ENCODE measurements around the gene CCHCR1. TPM values are rescaled to one million over a fixed set of nuclear protein-coding genes. Genes with fewer than 3 reads are reported as not detected.

CCHCR1 gene
- total and polyA plus RNA-seq, 2 of the 8 experiments (the other 6 are each of a cell fraction or from before 2014, with no cell fraction given), result 20.9 to 38.0 TPM

- H2AFZ ChIP-seq (ENCODE audit: low read length), result no peak overlapping the region
- H2BK20ac ChIP-seq (ENCODE audit: low read length), result peak overlapping the region; percentile 23; the same call in 1 of the 2 replicates
- H3K23me2 ChIP-seq (ENCODE audit: low read depth, low read length), result no peaks in the 10 kb centered on the region
- peak overlapping the region; percentile 37; the same call in 1 of the 2 replicates for H2BK5ac ChIP-seq (ENCODE audit: low read depth, low read length)
- ChIA-PET CTCF (ENCODE audit: partially characterized antibody) (interaction anchor here (1.2 kb wide), 1 partner anchor 11 kb away, joined by 3 read pairs; no protein-coding TSS in a partner anchor), POLR2A (ENCODE audit: partially characterized antibody) (interaction anchor here (61.6 to 68.5 kb wide), 2 partner anchors 12 to 33 kb away, joined by 2251 read pairs; partner anchors contain the start of genes CCHCR1, CDSN, POU5F1 and PSORS1C1)
- H3K14ac ChIP-seq (ENCODE audit: insufficient read length), result no peak overlapping the region
- no peak overlapping the region for H3K18ac ChIP-seq (ENCODE audit: extremely low read depth, low read length)
- H3K56ac ChIP-seq (replicated peaks; ENCODE audit: insufficient read length, low read depth, low read length), result no peak overlapping the region
- H3K9ac ChIP-seq (replicated peaks in 1 of 4; ENCODE audit: extremely low read depth in 1 of 4, low read depth in 3 of 4, low read length in 3 of 4), result no peak overlapping the region
- H2BK120ac ChIP-seq (replicated peaks; ENCODE audit: low read depth, low read length), result no peak overlapping the region
- no peaks in the 10 kb centered on the region for H3K27me3 ChIP-seq (replicated peaks in 1 of 4; ENCODE audit: control insufficient read depth in 3 of 4, extremely low read depth in 1 of 4, insufficient read depth in 3 of 4, low read length in 3 of 4)
- peaks cover 0 to 8% of the 10 kb centered on the region in 2 experiments; a peak in 1 of 4 replicates for H3K79me2 ChIP-seq (ENCODE audit: control insufficient read depth in 1 of 2, insufficient read depth in 2 of 2, low read length in 2 of 2)
- DNase-seq (ENCODE audit: low read depth in 1 of 2, low spot score in 2 of 2) (peak in 1 of 2 experiments; percentile 81), FAIRE-seq (no peak)
- H4K20me1 ChIP-seq (replicated peaks in 1 of 2; ENCODE audit: control insufficient read depth in 1 of 2, insufficient read depth in 2 of 2, low read length in 2 of 2), result no peaks in the 10 kb centered on the region
- H3K23ac ChIP-seq (ENCODE audit: insufficient read length), result no peak overlapping the region
- no peak overlapping the region for H3K4me2 ChIP-seq (ENCODE audit: insufficient read depth in 1 of 2, low read depth in 2 of 2, low read length in 2 of 2)
- no peaks in the 10 kb centered on the region for H3K36me3 ChIP-seq (ENCODE audit: control insufficient read depth in 2 of 4, insufficient read depth in 4 of 4, low read length in 3 of 4)
- H3K4ac ChIP-seq (replicated peaks; ENCODE audit: insufficient read length, low read depth, low read length), result no peak overlapping the region
- no peak overlapping the region for H3K4me3 ChIP-seq (ENCODE audit: extremely low read depth in 1 of 4, insufficient read depth in 2 of 4, low read depth in 3 of 4, low read length in 4 of 4)
- no peak overlapping the region for H3K27ac ChIP-seq (ENCODE audit: low read depth, low read length)
- no peaks in the 10 kb centered on the region; a peak in 1 of 4 replicates for H3K9me3 ChIP-seq (ENCODE audit: insufficient read depth in 2 of 2, low read depth in 1 of 2, low read length in 1 of 2)
- peak overlapping the region; percentile 90 for H4K91ac ChIP-seq (replicated peaks; ENCODE audit: insufficient read length, low read length)
- H2BK12ac ChIP-seq (ENCODE audit: low read depth, low read length), result peak overlapping the region; percentile 43; the same call in 1 of the 2 replicates
- H2BK15ac ChIP-seq (ENCODE audit: low read length), result no peak overlapping the region
- 89% methylated on average over 26 of the region's 26 CpGs; no CpG with 5 or more reads in 1 of the 2 experiments for WGBS, 2 experiments (ENCODE audit: extremely low coverage in 1 of 2, insufficient coverage in 1 of 2, insufficient read length in 1 of 2, insufficient replicate concordance in 2 of 2, low coverage in 1 of 2, low lambda C conversion rate in 2 of 2, missing lambda C conversion rate in 1 of 2)
- H2AK5ac ChIP-seq (ENCODE audit: low read depth, low read length), result 0 out of 2 replicates have a peak overlapping the region, but pooled peaks have one; percentile 33
- no peak overlapping the region for H4K5ac ChIP-seq (ENCODE audit: insufficient read length, low read depth, low read length)
- peak overlapping the region; percentile 28; the same call in 1 of the 2 replicates for H4K8ac ChIP-seq (ENCODE audit: extremely low read depth, insufficient read depth, low read length)
- peaks cover 0 to 9% (median 6%) of the 10 kb centered on the region in 4 experiments; a peak in 4 of 7 replicates for H3K4me1 ChIP-seq (replicated peaks in 1 of 4; ENCODE audit: control insufficient read depth in 3 of 4, insufficient read depth in 4 of 4, low read length in 3 of 4)
- H3K79me1 ChIP-seq (ENCODE audit: low read depth, low read length), result peaks cover under 1% of the 10 kb centered on the region; the same call in 1 of the 2 replicates
- TF ChIP-seq BCL11A (IDR thresholded peaks at IDR 0.05; ENCODE audit: low read depth in 2 of 2, low read length in 2 of 2) (no peak), MAX (IDR thresholded peaks at IDR 0.05) (peak; percentile 83), KDM4A (IDR thresholded peaks at IDR 0.05; ENCODE audit: low read depth, low read length, severe bottlenecking) (no peak), HDAC2 (IDR thresholded peaks at IDR 0.05; ENCODE audit: borderline replicate concordance in 1 of 2, low read depth in 2 of 2, low read length in 2 of 2) (no peak), CBX8 (IDR thresholded peaks at IDR 0.05; ENCODE audit: borderline replicate concordance, low read depth, low read length) (no peak), SUZ12 (IDR thresholded peaks at IDR 0.05; ENCODE audit: low read length) (no peak), CHD2 (IDR thresholded peaks at IDR 0.05; ENCODE audit: low read length) (peak; percentile 69; the same call in 1 of the 2 replicates), CTCF (IDR thresholded peaks at IDR 0.05; ENCODE audit: control extremely low read depth in 1 of 3, insufficient read depth in 1 of 3, low read depth in 1 of 3, low read length in 3 of 3) (no peak), NANOG (IDR thresholded peaks at IDR 0.05; ENCODE audit: insufficient read depth, low read depth, low read length, poor library complexity, severe bottlenecking) (no peak)
These were observed 22.9 kb upstream of the CCHCR1 start for GRCh38 chr6:31180500-31180899.
